HCT116 (cell line): Measurements from ENCODE around the gene VEGFA.

Experiments used
- EGR1 ChIP-seq: IDR thresholded peaks from 2 replicates; pipeline ENCODE4 v1.6.1; 2012; ENCODE audit warnings: low read depth
- EZH2 ChIP-seq: fragments of 200-600 bp; sonication (generic); IDR thresholded peaks from 2 replicates; pipeline ENCODE4 v1.6.1; 2017; ENCODE audit warnings: antibody characterized with exemption, mixed run types
- POLR2A ChIP-seq: IDR thresholded peaks from 2 replicates; pipeline ENCODE4 v1.7.0; 2011; ENCODE audit warnings: borderline replicate concordance; ENCODE audit not compliant: insufficient read depth, insufficient read length; ENCODE audit errors: extremely low read depth
- POLR2AphosphoS5 ChIP-seq: IDR thresholded peaks from 2 replicates; pipeline ENCODE4 v1.6.1; 2011; ENCODE audit warnings: mild to moderate bottlenecking, low read depth, low read length, moderate library complexity
- SIN3A ChIP-seq: IDR thresholded peaks from 2 replicates; pipeline ENCODE4 v1.6.1; 2012; ENCODE audit warnings: low read depth
- SRF ChIP-seq: IDR thresholded peaks from 2 replicates; pipeline ENCODE4 v1.6.1; 2012; ENCODE audit warnings: low read depth
- ZNF274 ChIP-seq: fragments of 200-500 bp; sonication (Bioruptor generic); IDR thresholded peaks from 2 replicates; pipeline ENCODE4 v1.6.1; 2014; ENCODE audit warnings: mild to moderate bottlenecking, low read depth, low read length, inconsistent platforms
- TF ChIP-seq, protein P1 (sequence below), 3 experiments: fragments of 200-600 bp in 1 of 3; sonication (generic) in 1 of 3; IDR thresholded peaks in 2 of 3; conservative IDR thresholded peaks in 1 of 3; 2 replicates each; pipeline ENCODE4 v1.5.1; 2012 to 2017; ENCODE audit warnings: low read depth in 2 of 3, low read length in 2 of 3, antibody characterized with exemption in 1 of 3, borderline replicate concordance in 1 of 3, control low read depth in 1 of 3, mild to moderate bottlenecking in 1 of 3, mixed read lengths in 1 of 3, mixed run types in 1 of 3, moderate library complexity in 1 of 3; ENCODE audit not compliant: insufficient read depth in 1 of 3
- TF ChIP-seq, protein P2 (sequence below): IDR thresholded peaks from 2 replicates; pipeline ENCODE4 v1.6.1; 2012; ENCODE audit warnings: low read depth
- TF ChIP-seq, protein P3 (sequence below): IDR thresholded peaks from 2 replicates; pipeline ENCODE4 v1.6.1; 2012
- TF ChIP-seq, protein P4 (sequence below): IDR thresholded peaks from 2 replicates; pipeline ENCODE4 v1.6.1; 2012

- TF ChIP-seq, protein P1, sequence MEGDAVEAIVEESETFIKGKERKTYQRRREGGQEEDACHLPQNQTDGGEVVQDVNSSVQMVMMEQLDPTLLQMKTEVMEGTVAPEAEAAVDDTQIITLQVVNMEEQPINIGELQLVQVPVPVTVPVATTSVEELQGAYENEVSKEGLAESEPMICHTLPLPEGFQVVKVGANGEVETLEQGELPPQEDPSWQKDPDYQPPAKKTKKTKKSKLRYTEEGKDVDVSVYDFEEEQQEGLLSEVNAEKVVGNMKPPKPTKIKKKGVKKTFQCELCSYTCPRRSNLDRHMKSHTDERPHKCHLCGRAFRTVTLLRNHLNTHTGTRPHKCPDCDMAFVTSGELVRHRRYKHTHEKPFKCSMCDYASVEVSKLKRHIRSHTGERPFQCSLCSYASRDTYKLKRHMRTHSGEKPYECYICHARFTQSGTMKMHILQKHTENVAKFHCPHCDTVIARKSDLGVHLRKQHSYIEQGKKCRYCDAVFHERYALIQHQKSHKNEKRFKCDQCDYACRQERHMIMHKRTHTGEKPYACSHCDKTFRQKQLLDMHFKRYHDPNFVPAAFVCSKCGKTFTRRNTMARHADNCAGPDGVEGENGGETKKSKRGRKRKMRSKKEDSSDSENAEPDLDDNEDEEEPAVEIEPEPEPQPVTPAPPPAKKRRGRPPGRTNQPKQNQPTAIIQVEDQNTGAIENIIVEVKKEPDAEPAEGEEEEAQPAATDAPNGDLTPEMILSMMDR (IDR thresholded peaks at IDR 0.05 in 2 of 3, conservative IDR thresholded peaks at IDR 0.05 in 1 of 3; ENCODE audit: borderline replicate concordance in 1 of 3, insufficient read depth in 1 of 3, low read depth in 2 of 3, low read length in 2 of 3), result no peak
- TF ChIP-seq SRF (no peak), POLR2A (no peak), EZH2 (no peak), ZNF274 (no peak), POLR2AphosphoS5 (no peak), EGR1 (no peak), SIN3A (no peak)
- TF ChIP-seq, protein P2, sequence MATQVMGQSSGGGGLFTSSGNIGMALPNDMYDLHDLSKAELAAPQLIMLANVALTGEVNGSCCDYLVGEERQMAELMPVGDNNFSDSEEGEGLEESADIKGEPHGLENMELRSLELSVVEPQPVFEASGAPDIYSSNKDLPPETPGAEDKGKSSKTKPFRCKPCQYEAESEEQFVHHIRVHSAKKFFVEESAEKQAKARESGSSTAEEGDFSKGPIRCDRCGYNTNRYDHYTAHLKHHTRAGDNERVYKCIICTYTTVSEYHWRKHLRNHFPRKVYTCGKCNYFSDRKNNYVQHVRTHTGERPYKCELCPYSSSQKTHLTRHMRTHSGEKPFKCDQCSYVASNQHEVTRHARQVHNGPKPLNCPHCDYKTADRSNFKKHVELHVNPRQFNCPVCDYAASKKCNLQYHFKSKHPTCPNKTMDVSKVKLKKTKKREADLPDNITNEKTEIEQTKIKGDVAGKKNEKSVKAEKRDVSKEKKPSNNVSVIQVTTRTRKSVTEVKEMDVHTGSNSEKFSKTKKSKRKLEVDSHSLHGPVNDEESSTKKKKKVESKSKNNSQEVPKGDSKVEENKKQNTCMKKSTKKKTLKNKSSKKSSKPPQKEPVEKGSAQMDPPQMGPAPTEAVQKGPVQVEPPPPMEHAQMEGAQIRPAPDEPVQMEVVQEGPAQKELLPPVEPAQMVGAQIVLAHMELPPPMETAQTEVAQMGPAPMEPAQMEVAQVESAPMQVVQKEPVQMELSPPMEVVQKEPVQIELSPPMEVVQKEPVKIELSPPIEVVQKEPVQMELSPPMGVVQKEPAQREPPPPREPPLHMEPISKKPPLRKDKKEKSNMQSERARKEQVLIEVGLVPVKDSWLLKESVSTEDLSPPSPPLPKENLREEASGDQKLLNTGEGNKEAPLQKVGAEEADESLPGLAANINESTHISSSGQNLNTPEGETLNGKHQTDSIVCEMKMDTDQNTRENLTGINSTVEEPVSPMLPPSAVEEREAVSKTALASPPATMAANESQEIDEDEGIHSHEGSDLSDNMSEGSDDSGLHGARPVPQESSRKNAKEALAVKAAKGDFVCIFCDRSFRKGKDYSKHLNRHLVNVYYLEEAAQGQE, result no peak
- TF ChIP-seq, protein P3, sequence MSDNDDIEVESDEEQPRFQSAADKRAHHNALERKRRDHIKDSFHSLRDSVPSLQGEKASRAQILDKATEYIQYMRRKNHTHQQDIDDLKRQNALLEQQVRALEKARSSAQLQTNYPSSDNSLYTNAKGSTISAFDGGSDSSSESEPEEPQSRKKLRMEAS, result no peak
- TF ChIP-seq, protein P4, sequence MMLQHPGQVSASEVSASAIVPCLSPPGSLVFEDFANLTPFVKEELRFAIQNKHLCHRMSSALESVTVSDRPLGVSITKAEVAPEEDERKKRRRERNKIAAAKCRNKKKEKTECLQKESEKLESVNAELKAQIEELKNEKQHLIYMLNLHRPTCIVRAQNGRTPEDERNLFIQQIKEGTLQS, result no peak
Measured at GRCh38 chr6:43776799-43777776, 7.1 kb downstream of the VEGFA start.
